HEK293 (cell line): ENCODE measurements around the gene C19orf47.

Experiments
- FEZF1 ChIP-seq: fragments of 450-650 bp; formaldehyde crosslinking; IDR thresholded peaks from 2 replicates; pipeline ENCODE4 v1.5.1; 2016; ENCODE audit warnings: missing biosample characterization, missing genetic modification characterization
- GLIS1 ChIP-seq: fragments of 450-650 bp; formaldehyde crosslinking; IDR thresholded peaks from 2 replicates; pipeline ENCODE4 v1.5.1; 2016; ENCODE audit warnings: missing biosample characterization, missing genetic modification characterization
- KLF7 ChIP-seq: fragments of 450-650 bp; formaldehyde crosslinking; IDR thresholded peaks from 2 replicates; pipeline ENCODE4 v1.5.1; 2016; ENCODE audit warnings: missing biosample characterization, missing genetic modification characterization, borderline replicate concordance
- KLF8 ChIP-seq: fragments of 450-650 bp; formaldehyde crosslinking; IDR thresholded peaks from 2 replicates; pipeline ENCODE4 v1.5.1; 2016; ENCODE audit warnings: missing biosample characterization, missing genetic modification characterization
- MEIS1 ChIP-seq: sonication (generic); formaldehyde crosslinking; IDR thresholded peaks from 2 replicates; pipeline ENCODE4 v1.8.1; 2022; ENCODE audit warnings: missing genetic modification reagents, mild to moderate bottlenecking, borderline replicate concordance
- PRDM2 ChIP-seq: fragments of 450-650 bp; formaldehyde crosslinking; IDR thresholded peaks from 2 replicates; pipeline ENCODE4 v1.5.1; 2016; ENCODE audit warnings: missing biosample characterization, missing genetic modification characterization, borderline replicate concordance
- REST ChIP-seq: fragments of 450-650 bp; formaldehyde crosslinking; IDR thresholded peaks from 2 replicates; pipeline ENCODE4 v1.5.1; 2016; ENCODE audit warnings: missing biosample characterization, missing genetic modification characterization
- YY1 ChIP-seq: fragments of 450-650 bp; formaldehyde crosslinking; IDR thresholded peaks from 2 replicates; pipeline ENCODE4 v1.5.1; 2018; ENCODE audit warnings: missing biosample characterization, missing genetic modification characterization
- ZBTB1 ChIP-seq: fragments of 450-650 bp; formaldehyde crosslinking; IDR thresholded peaks from 2 replicates; pipeline ENCODE4 v1.5.1; 2016; ENCODE audit warnings: missing biosample characterization, missing genetic modification characterization
- ZBTB20 ChIP-seq: fragments of 450-650 bp; formaldehyde crosslinking; IDR thresholded peaks from 2 replicates; pipeline ENCODE4 v1.5.1; 2016; ENCODE audit warnings: missing biosample characterization, missing genetic modification characterization
- ZNF157 ChIP-seq: fragments of 450-650 bp; formaldehyde crosslinking; IDR thresholded peaks from 2 replicates; pipeline ENCODE4 v1.5.1; 2016; ENCODE audit warnings: missing biosample characterization, missing genetic modification characterization
- ZNF19 ChIP-seq: fragments of 450-650 bp; formaldehyde crosslinking; IDR thresholded peaks from 2 replicates; pipeline ENCODE4; 2016; ENCODE audit warnings: missing biosample characterization, missing genetic modification characterization, low read depth
- ZNF202 ChIP-seq: fragments of 450-650 bp; formaldehyde crosslinking; IDR thresholded peaks from 2 replicates; pipeline ENCODE4 v1.5.1; 2016; ENCODE audit warnings: missing biosample characterization, missing genetic modification characterization, borderline replicate concordance
- ZNF366 ChIP-seq: fragments of 450-650 bp; formaldehyde crosslinking; conservative IDR thresholded peaks from 2 replicates; pipeline ENCODE4 v1.5.1; 2016; ENCODE audit warnings: missing biosample characterization, missing genetic modification characterization
- ZNF37A ChIP-seq: fragments of 450-650 bp; IDR thresholded peaks from 2 replicates; pipeline ENCODE4 v1.5.1; 2018; ENCODE audit warnings: missing biosample characterization, missing genetic modification characterization
- ZNF398 ChIP-seq: fragments of 450-650 bp; formaldehyde crosslinking; IDR thresholded peaks from 2 replicates; pipeline ENCODE4 v1.5.1; 2017; ENCODE audit warnings: missing biosample characterization, missing genetic modification characterization
- ZNF501 ChIP-seq: fragments of 450-650 bp; formaldehyde crosslinking; IDR thresholded peaks from 2 replicates; pipeline ENCODE4 v1.5.1; 2016; ENCODE audit warnings: missing biosample characterization, missing genetic modification characterization
- ZNF560 ChIP-seq: fragments of 450-650 bp; formaldehyde crosslinking; IDR thresholded peaks from 2 replicates; pipeline ENCODE4 v1.5.1; 2017; ENCODE audit warnings: missing biosample characterization, missing genetic modification characterization, borderline replicate concordance
- ZNF664 ChIP-seq: fragments of 450-650 bp; formaldehyde crosslinking; IDR thresholded peaks from 2 replicates; pipeline ENCODE4 v1.5.1; 2016; ENCODE audit warnings: missing biosample characterization, missing genetic modification characterization
- ZSCAN18 ChIP-seq: fragments of 450-650 bp; formaldehyde crosslinking; IDR thresholded peaks from 2 replicates; pipeline ENCODE4 v1.5.1; 2016; ENCODE audit warnings: missing biosample characterization, missing genetic modification characterization
- ZSCAN30 ChIP-seq: fragments of 450-650 bp; IDR thresholded peaks from 2 replicates; pipeline ENCODE4 v1.5.1; 2018; ENCODE audit warnings: missing biosample characterization, mild to moderate bottlenecking, missing genetic modification characterization, moderate library complexity
- ZSCAN5A ChIP-seq: fragments of 450-650 bp; formaldehyde crosslinking; IDR thresholded peaks from 2 replicates; pipeline ENCODE4 v1.5.1; 2016; ENCODE audit warnings: missing biosample characterization, missing genetic modification characterization

Gene C19orf47

GRCh38 chr19:40284501-40285352, 63.5 kb downstream of the C19orf47 start, which contains the start of gene AKT2 (continued):
- TF ChIP-seq ZSCAN18 (tag by site-specific recombination) (peak; percentile 89; the same call in 1 of the 2 replicates), ZBTB20 (tag by site-specific recombination) (peak; percentile 50), REST (no peak), MEIS1 (no peak), PRDM2 (no peak), ZNF560 (no peak), ZNF157 (peak; percentile 40; the same call in 1 of the 2 replicates), ZNF37A (tag by site-specific recombination) (no peak), ZNF664 (no peak), FEZF1 (no peak), ZSCAN30 (tag by site-specific recombination) (peak; percentile 99), ZNF501 (0 out of 2 replicates have a peak, but pooled peaks have one; percentile 66), ZNF202 (tag by site-specific recombination) (no peak), KLF7 (tag by site-specific recombination) (peak; percentile 74), YY1 (tag by site-specific recombination) (0 out of 2 replicates have a peak, but pooled peaks have one; percentile 70), GLIS1 (tag by site-specific recombination) (peak; percentile 97), ZSCAN5A (tag by site-specific recombination) (peak; percentile 87), ZBTB1 (peak; percentile 29; the same call in 1 of the 2 replicates), ZNF366 (tag by site-specific recombination) (no peak), ZNF19 (tag by site-specific recombination) (no peak), KLF8 (tag by site-specific recombination) (peak; percentile 83; the same call in 1 of the 2 replicates), ZNF398 (tag by site-specific recombination) (peak; percentile 93)
